KOPT-K1 (cell line): ENCODE data around the gene CUL1.

Source experiments
- H3K27ac ChIP-seq: fragments of 200-600 bp; sonication (generic); 2 replicates; pipeline ENCODE4 v1.5.1; 2016; ENCODE audit warnings: antibody characterized with exemption, mild to moderate bottlenecking, low read depth, low read length; ENCODE audit not compliant: poor library complexity, severe bottlenecking
- H3K36me3 ChIP-seq: fragments of 200-600 bp; sonication (generic); 2 replicates; pipeline ENCODE4 v1.5.1; 2017; ENCODE audit warnings: antibody characterized with exemption, mild to moderate bottlenecking, low read length, moderate library complexity; ENCODE audit not compliant: insufficient read depth
- H3K9me3 ChIP-seq: fragments of 200-600 bp; sonication (generic); 2 replicates; pipeline ENCODE4 v1.5.1; 2017; ENCODE audit warnings: antibody characterized with exemption, low read length, mild to moderate bottlenecking; ENCODE audit not compliant: insufficient read depth, poor library complexity, severe bottlenecking

The CUL1 gene

GRCh38 chr7:148698397-148699023 lies at the start of gene CUL1:
TSS of gene CUL1 (plus strand) at chr7:148698903. CDS start at chr7:148730123, 31,220 bp downstream.
- Histone ChIP-seq H3K36me3 (no peaks in the 10 kb centered on the region), H3K9me3 (no peaks in the 10 kb centered on the region), H3K27ac (peak within 1 kb of the TSS; percentile 79)

- no peaks in the 10 kb centered on the region for H3K36me3 ChIP-seq
- H3K27ac ChIP-seq: no peak overlapping the region
- no peaks in the 10 kb centered on the region for H3K9me3 ChIP-seq
Observed at GRCh38 chr7:148650232-148650858, 48.4 kb upstream of the CUL1 start.

GRCh38 chr7:148652773-148653172 lies 45.9 kb upstream of the CUL1 start:
- H3K27ac ChIP-seq: no peak overlapping the region
- H3K9me3 ChIP-seq: no peaks in the 10 kb centered on the region
- H3K36me3 ChIP-seq: no peaks in the 10 kb centered on the region

GRCh38 chr7:148657929-148658328 lies 40.8 kb upstream of the CUL1 start:
- H3K27ac ChIP-seq: no peak overlapping the region
- no peaks in the 10 kb centered on the region for H3K9me3 ChIP-seq
- no peaks in the 10 kb centered on the region for H3K36me3 ChIP-seq

- Histone ChIP-seq H3K27ac (no peak overlapping the region), H3K36me3 (no peaks in the 10 kb centered on the region), H3K9me3 (no peaks in the 10 kb centered on the region)
Observed at GRCh38 chr7:148661471-148661870, 37.2 kb upstream of the CUL1 start.

- H3K9me3 ChIP-seq: no peaks in the 10 kb centered on the region
- H3K27ac ChIP-seq: no peak overlapping the region
- no peaks in the 10 kb centered on the region for H3K36me3 ChIP-seq
Observed at GRCh38 chr7:148662646-148663045, 36.1 kb upstream of the CUL1 start.

GRCh38 chr7:148664324-148664723 lies 34.4 kb upstream of the CUL1 start:
- H3K9me3 ChIP-seq: no peaks in the 10 kb centered on the region
- no peak overlapping the region for H3K27ac ChIP-seq

GRCh38 chr7:148665221-148665620 lies 33.5 kb upstream of the CUL1 start:
- Histone ChIP-seq H3K27ac (no peak overlapping the region), H3K36me3 (no peaks in the 10 kb centered on the region), H3K9me3 (no peaks in the 10 kb centered on the region)

More at GRCh38 chr7:148664324-148664723, 34.4 kb upstream of the CUL1 start:
- no peaks in the 10 kb centered on the region for H3K36me3 ChIP-seq

- peaks cover 20% of the 10 kb centered on the region for H3K9me3 ChIP-seq
- H3K27ac ChIP-seq: no peak overlapping the region
- H3K36me3 ChIP-seq: no peaks in the 10 kb centered on the region
Observed at GRCh38 chr7:148669927-148670326, 28.8 kb upstream of the CUL1 start.

GRCh38 chr7:148670374-148670773 lies 28.3 kb upstream of the CUL1 start:
- H3K9me3 ChIP-seq: peaks cover 24% of the 10 kb centered on the region
- H3K36me3 ChIP-seq: no peaks in the 10 kb centered on the region
- no peak overlapping the region for H3K27ac ChIP-seq

GRCh38 chr7:148670807-148671206 lies 27.9 kb upstream of the CUL1 start:
- H3K9me3 ChIP-seq: peaks cover 24% of the 10 kb centered on the region
- H3K36me3 ChIP-seq: no peaks in the 10 kb centered on the region
- no peak overlapping the region for H3K27ac ChIP-seq

- Histone ChIP-seq H3K36me3 (no peaks in the 10 kb centered on the region), H3K27ac (no peak overlapping the region)
Observed at GRCh38 chr7:148672041-148672440, 26.7 kb upstream of the CUL1 start.

GRCh38 chr7:148674689-148675088 lies 24.0 kb upstream of the CUL1 start:
- no peaks in the 10 kb centered on the region for H3K36me3 ChIP-seq
- H3K9me3 ChIP-seq: peaks cover 24% of the 10 kb centered on the region
- no peak overlapping the region for H3K27ac ChIP-seq

More at GRCh38 chr7:148672041-148672440, 26.7 kb upstream of the CUL1 start:
- H3K9me3 ChIP-seq: peaks cover 24% of the 10 kb centered on the region

GRCh38 chr7:148676291-148676690 lies 22.4 kb upstream of the CUL1 start:
- peaks cover 21% of the 10 kb centered on the region for H3K9me3 ChIP-seq

GRCh38 chr7:148681821-148682220 lies 16.9 kb upstream of the CUL1 start:
- H3K27ac ChIP-seq: no peak overlapping the region
- peaks cover 8% of the 10 kb centered on the region for H3K9me3 ChIP-seq
- H3K36me3 ChIP-seq: no peaks in the 10 kb centered on the region

More at GRCh38 chr7:148676291-148676690, 22.4 kb upstream of the CUL1 start:
- H3K27ac ChIP-seq: no peak overlapping the region
- no peaks in the 10 kb centered on the region for H3K36me3 ChIP-seq

- Histone ChIP-seq H3K27ac (no peak overlapping the region), H3K9me3 (peaks cover 8% of the 10 kb centered on the region), H3K36me3 (no peaks in the 10 kb centered on the region)
Observed at GRCh38 chr7:148684289-148684830, 14.3 kb upstream of the CUL1 start.
